Calu3 (cell line): Measurements from ENCODE around the gene GPR108. TPM values are rescaled to one million over a fixed set of nuclear protein-coding genes. Genes with fewer than 3 reads are reported as not detected.
"Not testable (repeated sequence)": the region's sequence is repeated elsewhere in the genome, so short reads cannot be mapped to it uniquely, and the experiment has no call there.

ENCODE experiments used
- BruUV-seq: library from RNA; stranded (reverse); fragments of 400-500 nt; replicated peaks from 2 replicates; lab custom pipeline; 2021; lab: Mats Ljungman, UMichigan
- CTCF ChIA-PET: fragments of 300-600 bp; sonication (Branson Sonifier 250); formaldehyde crosslinking; loops from one replicate; lab custom pipeline; 2022; ENCODE audit warnings: antibody characterized with exemption; lab: Charles Lee
- DNase-seq: peaks from one replicate; pipeline ENCODE4 v3.0.0; 2022
- H3K27ac Mint-ChIP-seq: one replicate; pipeline ENCODE4 v1.8.0; 2022; ENCODE audit warnings: mixed read lengths; ENCODE audit not compliant: unreplicated experiment
- H3K27me3 Mint-ChIP-seq: one replicate; pipeline ENCODE4 v1.8.0; 2022; ENCODE audit warnings: mixed read lengths; ENCODE audit not compliant: unreplicated experiment
- H3K36me3 Mint-ChIP-seq: one replicate; pipeline ENCODE4 v1.8.0; 2022; ENCODE audit warnings: mild to moderate bottlenecking, moderate library complexity, mixed read lengths; ENCODE audit not compliant: insufficient read depth, unreplicated experiment
- H3K4me1 Mint-ChIP-seq: one replicate; pipeline ENCODE4 v1.8.0; 2022; ENCODE audit warnings: mild to moderate bottlenecking, low read depth, mixed read lengths; ENCODE audit not compliant: unreplicated experiment
- H3K4me3 Mint-ChIP-seq: one replicate; pipeline ENCODE4 v1.8.0; 2022; ENCODE audit warnings: mild to moderate bottlenecking, low read depth, moderate library complexity, mixed read lengths; ENCODE audit not compliant: unreplicated experiment
- H3K9me3 Mint-ChIP-seq: one replicate; pipeline ENCODE4 v1.8.0; 2022; ENCODE audit warnings: low read depth, mixed read lengths; ENCODE audit not compliant: unreplicated experiment
- CTCF ChIP-seq: fragments of 200-600 bp; IDR thresholded peaks from one replicate; pipeline ENCODE4 v1.8.0; 2022; ENCODE audit warnings: antibody characterized with exemption; ENCODE audit not compliant: unreplicated experiment
- intact Hi-C: fragments of 100-400 bp; cut with micrococcal nuclease; formaldehyde crosslinking; loops from one replicate; pipeline ENCODE4 v1.10.0; 2022; ENCODE audit not compliant: unreplicated experiment
- total RNA-seq: library from RNA; stranded (reverse); gene quantifications from 2 replicates; pipeline ENCODE4 v1.2.3, GENCODE V29; 2022

The GPR108 gene
- total RNA-seq, 1 experiment from 2014 or later: 67.7 TPM

GRCh38 chr19:6711078-6711361, 26.4 kb downstream of the GPR108 start:
- no peak for TF ChIP-seq CTCF
- Mint-ChIP-seq H3K27me3 (no peaks in the 10 kb centered on the region), H3K4me3 (no peak overlapping the region), H3K27ac (no peak overlapping the region), H3K36me3 (peaks cover 22% of the 10 kb centered on the region), H3K9me3 (no peaks in the 10 kb centered on the region), H3K4me1 (no peaks in the 10 kb centered on the region)
- intact Hi-C loops: no loop called here
- CTCF ChIA-PET: no interaction called here
- DNase-seq: no peak
- no TSS peak for BruUV-seq

GRCh38 chr19:6710273-6711077, 26.9 kb downstream of the GPR108 start:
- Mint-ChIP-seq H3K36me3 (peaks cover 22% of the 10 kb centered on the region), H3K4me1 (no peaks in the 10 kb centered on the region), H3K27ac (no peak overlapping the region), H3K9me3 (no peaks in the 10 kb centered on the region), H3K27me3 (no peaks in the 10 kb centered on the region), H3K4me3 (no peak overlapping the region)
- CTCF ChIA-PET: no interaction called here
- no TSS peak for BruUV-seq
- intact Hi-C loops: no loop called here
- DNase-seq: no peak
- no peak for TF ChIP-seq CTCF

- no peak for TF ChIP-seq CTCF
- intact Hi-C loops: no loop called here
- Mint-ChIP-seq H3K27me3 (no peaks in the 10 kb centered on the region), H3K36me3 (peaks cover 22% of the 10 kb centered on the region), H3K9me3 (no peaks in the 10 kb centered on the region), H3K4me1 (no peaks in the 10 kb centered on the region), H3K27ac (no peak overlapping the region), H3K4me3 (no peak overlapping the region)
- CTCF ChIA-PET: no interaction called here
- DNase-seq: no peak
- no TSS peak for BruUV-seq
These were observed 27.8 kb downstream of the GPR108 start for GRCh38 chr19:6709549-6709948.

DNA sequence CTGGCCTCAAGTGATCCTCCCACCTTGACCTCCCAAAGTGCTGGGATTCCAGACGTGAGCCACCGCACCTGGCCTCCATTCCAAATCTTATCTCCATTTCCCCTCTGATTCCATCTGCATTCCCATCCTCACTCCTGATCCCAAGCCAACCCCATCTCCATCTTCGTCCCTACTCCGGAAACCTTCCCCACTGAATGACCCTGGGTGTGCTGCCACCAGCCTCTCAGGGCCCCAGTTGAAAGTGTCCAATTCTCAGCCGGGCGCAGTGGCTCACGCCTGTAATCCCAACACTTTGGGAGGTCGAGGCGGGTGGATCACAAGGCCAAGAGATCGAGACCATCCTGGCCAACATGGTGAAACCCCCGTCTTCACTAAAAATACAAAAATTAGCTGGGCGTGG, 28.5 kb downstream of the GPR108 start:
- H3K4me3 Mint-ChIP-seq: not testable (repeated sequence)

GRCh38 chr19:6708346-6708745, 29.0 kb downstream of the GPR108 start:
- no TSS peak for BruUV-seq
- H3K36me3 Mint-ChIP-seq: peaks cover 28% of the 10 kb centered on the region
- no peak for DNase-seq
- no peaks in the 10 kb centered on the region for H3K9me3 Mint-ChIP-seq
- CTCF ChIA-PET: no interaction called here
- intact Hi-C loops: no loop called here
- no peaks in the 10 kb centered on the region for H3K4me1 Mint-ChIP-seq
- no peak overlapping the region for H3K4me3 Mint-ChIP-seq
- TF ChIP-seq CTCF: no peak
- H3K27ac Mint-ChIP-seq: no peak overlapping the region
- no peaks in the 10 kb centered on the region for H3K27me3 Mint-ChIP-seq

More for the DNA sequence above, 28.5 kb downstream of the GPR108 start:
- H3K9me3 Mint-ChIP-seq, H3K4me1 Mint-ChIP-seq, intact Hi-C loops, BruUV-seq, DNase-seq, CTCF ChIA-PET, H3K27ac Mint-ChIP-seq, H3K27me3 Mint-ChIP-seq: not testable (repeated sequence)
- H3K36me3 Mint-ChIP-seq: peaks cover 22% of the 10 kb centered on the region
